Loucy (cell line): ENCODE measurements around the gene DHX32.

Experiments used
- H2AFZ ChIP-seq: fragments of 200-600 bp; sonication (generic); 2 replicates; pipeline ENCODE4 v1.6.0; 2016; ENCODE audit warnings: antibody characterized with exemption, mild to moderate bottlenecking, low read length, moderate library complexity
- H3F3A ChIP-seq: fragments of 200-600 bp; 2 replicates; pipeline ENCODE4 v1.6.0; 2016; ENCODE audit warnings: antibody characterized with exemption, low read depth, mild to moderate bottlenecking
- H3K27me3 ChIP-seq: fragments of 200-600 bp; sonication (generic); 2 replicates; pipeline ENCODE4 v1.6.1; 2014; ENCODE audit warnings: low read length, mild to moderate bottlenecking; ENCODE audit not compliant: insufficient read depth, poor library complexity, severe bottlenecking
- H3K36me3 ChIP-seq: fragments of 200-600 bp; sonication (generic); 2 replicates; pipeline ENCODE4 v1.6.1; 2016; ENCODE audit warnings: low read length; ENCODE audit not compliant: insufficient read depth
- H3K4me1 ChIP-seq: fragments of 200-600 bp; sonication (generic); 2 replicates; pipeline ENCODE4 v1.5.1; 2014; ENCODE audit warnings: low read length, mild to moderate bottlenecking; ENCODE audit not compliant: insufficient read depth, poor library complexity, severe bottlenecking
- H3K4me2 ChIP-seq: fragments of 200-600 bp; sonication (generic); 2 replicates; pipeline ENCODE4 v1.6.0; 2014; ENCODE audit warnings: antibody characterized with exemption, low read length, low read depth, mild to moderate bottlenecking; ENCODE audit not compliant: poor library complexity, severe bottlenecking
- H3K4me3 ChIP-seq: fragments of 200-600 bp; sonication (generic); 2 replicates; pipeline ENCODE4 v1.5.1; 2014; ENCODE audit warnings: low read length, mild to moderate bottlenecking, mixed read lengths; ENCODE audit not compliant: poor library complexity, severe bottlenecking
- H3K79me2 ChIP-seq: fragments of 200-600 bp; sonication (generic); 2 replicates; pipeline ENCODE4 v1.6.1; 2014; ENCODE audit warnings: low read length; ENCODE audit not compliant: insufficient read depth
- H3K9ac ChIP-seq: fragments of 200-600 bp; sonication (generic); 2 replicates; pipeline ENCODE4 v1.6.0; 2014; ENCODE audit warnings: mild to moderate bottlenecking, low read depth, low read length, moderate library complexity; ENCODE audit not compliant: poor library complexity, severe bottlenecking
- H3K9me2 ChIP-seq: fragments of 200-600 bp; sonication (generic); replicated peaks from 2 replicates; pipeline ENCODE4 v1.6.1; 2016; ENCODE audit warnings: low read depth, low read length, mixed read lengths
- H3K9me3 ChIP-seq: fragments of 200-600 bp; sonication (generic); 2 replicates; pipeline ENCODE4 v1.6.1; 2014; ENCODE audit warnings: mild to moderate bottlenecking, antibody characterized with exemption, low read length, low read depth; ENCODE audit not compliant: insufficient read depth
- H4K20me1 ChIP-seq: fragments of 200-600 bp; sonication (generic); 2 replicates; pipeline ENCODE4 v1.6.0; 2014; ENCODE audit warnings: antibody characterized with exemption, low read length, mild to moderate bottlenecking; ENCODE audit not compliant: insufficient read depth, poor library complexity, severe bottlenecking
- CTCF ChIP-seq: fragments of 200-600 bp; sonication (generic); conservative IDR thresholded peaks from 2 replicates; pipeline ENCODE4 v1.5.1; 2014; ENCODE audit warnings: mild to moderate bottlenecking, antibody characterized with exemption, low read length
- EZH2phosphoT487 ChIP-seq: fragments of 200-600 bp; IDR thresholded peaks from 2 replicates; pipeline ENCODE4 v1.6.1; 2018; ENCODE audit warnings: antibody characterized with exemption, mild to moderate bottlenecking, moderate library complexity, borderline replicate concordance

The DHX32 gene

DNA sequence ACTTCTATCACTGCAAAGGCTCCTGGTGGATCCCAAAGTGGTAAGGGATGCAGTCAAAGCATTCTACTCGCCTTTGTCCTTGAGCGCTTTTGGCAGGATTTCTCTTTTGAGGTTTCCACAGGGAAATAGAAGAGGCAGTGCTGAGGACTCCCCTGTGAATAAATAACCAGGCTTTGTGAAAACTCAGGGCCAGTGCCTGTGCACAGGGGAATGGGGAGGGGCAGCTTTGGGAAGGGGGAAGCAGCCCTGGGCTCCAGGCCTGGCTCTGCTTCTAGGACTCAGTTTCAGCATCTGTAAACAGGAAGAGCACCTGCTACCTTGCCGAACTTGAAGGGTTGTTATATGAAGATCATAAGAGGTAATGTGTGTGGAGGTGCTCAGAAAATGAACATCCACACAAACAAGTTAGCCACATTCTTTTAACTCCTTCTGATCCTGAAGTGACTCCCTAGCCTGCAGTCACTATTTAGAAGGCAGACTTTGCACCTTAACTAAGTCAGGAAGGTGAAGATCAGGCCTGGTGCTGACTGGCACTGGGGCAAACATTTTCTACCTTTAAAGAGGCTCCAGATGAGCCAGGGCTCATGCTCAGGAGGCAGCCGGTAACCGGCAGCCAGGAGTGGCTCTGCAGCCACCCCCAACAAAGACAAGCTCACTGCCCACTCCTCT, 83.0 kb downstream of the DHX32 start:
- Histone ChIP-seq H3F3A (no peaks in the 10 kb centered on the region), H3K27me3 (no peaks in the 10 kb centered on the region), H3K4me2 (no peak overlapping the region), H3K4me1 (peaks cover 5% of the 10 kb centered on the region), H3K4me3 (no peak overlapping the region), H4K20me1 (no peaks in the 10 kb centered on the region), H3K36me3 (peaks cover 9% of the 10 kb centered on the region; the same call in 1 of the 2 replicates), H3K79me2 (no peaks in the 10 kb centered on the region), H3K9me3 (no peaks in the 10 kb centered on the region), H2AFZ (no peak overlapping the region), H3K9ac (no peak overlapping the region), H3K9me2 (no peaks in the 10 kb centered on the region)
- TF ChIP-seq CTCF (no peak), EZH2phosphoT487 (no peak)

GRCh38 chr10:125797424-125797823, 83.7 kb downstream of the DHX32 start:
- H3K36me3 ChIP-seq, result peaks cover 9% of the 10 kb centered on the region; the same call in 1 of the 2 replicates
- no peaks in the 10 kb centered on the region for H3K9me2 ChIP-seq
- no peak overlapping the region for H2AFZ ChIP-seq
- H3K4me3 ChIP-seq, result no peak overlapping the region
- H3K4me2 ChIP-seq, result no peak overlapping the region
- H3K27me3 ChIP-seq, result no peaks in the 10 kb centered on the region
- no peaks in the 10 kb centered on the region for H3K9me3 ChIP-seq
- no peaks in the 10 kb centered on the region for H3K79me2 ChIP-seq
- H4K20me1 ChIP-seq, result no peaks in the 10 kb centered on the region
- H3K9ac ChIP-seq, result no peak overlapping the region
- H3K4me1 ChIP-seq, result peaks cover 5% of the 10 kb centered on the region
- TF ChIP-seq CTCF (no peak), EZH2phosphoT487 (no peak)
- H3F3A ChIP-seq, result no peaks in the 10 kb centered on the region

DNA sequence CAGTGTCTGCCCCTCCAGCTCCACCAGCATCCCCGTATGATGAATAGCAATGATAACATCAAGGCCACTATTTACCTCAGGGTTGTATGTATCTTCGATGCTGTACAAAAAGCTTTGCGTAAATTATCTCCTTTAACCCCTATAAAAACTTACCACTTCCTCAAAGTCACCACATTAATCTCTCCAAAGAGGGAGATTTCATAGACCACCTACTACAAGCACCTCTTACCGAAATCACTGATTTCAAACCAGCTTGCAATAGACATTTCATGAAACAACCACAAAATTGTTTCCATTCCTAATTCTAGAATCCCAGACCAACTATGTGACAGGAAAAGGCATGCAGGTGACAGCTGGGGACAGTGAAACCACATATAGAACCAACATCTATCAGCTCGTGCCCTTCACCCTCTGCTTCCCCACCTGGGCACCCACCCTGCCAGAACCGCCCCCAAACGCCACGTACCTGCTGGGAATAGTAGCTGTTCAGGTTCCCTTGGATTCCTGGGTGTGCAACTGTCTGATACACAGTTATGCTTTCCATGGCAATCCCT, 85.4 kb downstream of the DHX32 start:
- H3K4me3 ChIP-seq, result no peak overlapping the region
- TF ChIP-seq CTCF, result no peak
- TF ChIP-seq EZH2phosphoT487, result no peak
- H3K4me2 ChIP-seq, result no peak overlapping the region
- no peaks in the 10 kb centered on the region for H3K79me2 ChIP-seq
- no peak overlapping the region for H2AFZ ChIP-seq
- H3K9me2 ChIP-seq, result no peaks in the 10 kb centered on the region
- H3F3A ChIP-seq, result no peaks in the 10 kb centered on the region
- no peaks in the 10 kb centered on the region for H3K27me3 ChIP-seq
- H3K36me3 ChIP-seq, result peaks cover 9% of the 10 kb centered on the region; the same call in 1 of the 2 replicates
- no peak overlapping the region for H3K9ac ChIP-seq
- H3K4me1 ChIP-seq, result peaks cover 5% of the 10 kb centered on the region
- no peaks in the 10 kb centered on the region for H4K20me1 ChIP-seq
- H3K9me3 ChIP-seq, result no peaks in the 10 kb centered on the region
